ENCODE measurements around the gene POLR3C. TPM values are rescaled to one million over a fixed set of nuclear protein-coding genes. Genes with fewer than 3 reads are reported as not detected.
"Not testable (repeated sequence)": the region's sequence is repeated elsewhere in the genome, so short reads cannot be mapped to it uniquely, and the experiment has no call there.

Gene POLR3C
- total RNA-seq, 3 donors from 2014 or later (not counting 1 experiment from before 2014, with no cell fraction given), result 26.4 to 37.2 (median 27.5) TPM

DNA sequence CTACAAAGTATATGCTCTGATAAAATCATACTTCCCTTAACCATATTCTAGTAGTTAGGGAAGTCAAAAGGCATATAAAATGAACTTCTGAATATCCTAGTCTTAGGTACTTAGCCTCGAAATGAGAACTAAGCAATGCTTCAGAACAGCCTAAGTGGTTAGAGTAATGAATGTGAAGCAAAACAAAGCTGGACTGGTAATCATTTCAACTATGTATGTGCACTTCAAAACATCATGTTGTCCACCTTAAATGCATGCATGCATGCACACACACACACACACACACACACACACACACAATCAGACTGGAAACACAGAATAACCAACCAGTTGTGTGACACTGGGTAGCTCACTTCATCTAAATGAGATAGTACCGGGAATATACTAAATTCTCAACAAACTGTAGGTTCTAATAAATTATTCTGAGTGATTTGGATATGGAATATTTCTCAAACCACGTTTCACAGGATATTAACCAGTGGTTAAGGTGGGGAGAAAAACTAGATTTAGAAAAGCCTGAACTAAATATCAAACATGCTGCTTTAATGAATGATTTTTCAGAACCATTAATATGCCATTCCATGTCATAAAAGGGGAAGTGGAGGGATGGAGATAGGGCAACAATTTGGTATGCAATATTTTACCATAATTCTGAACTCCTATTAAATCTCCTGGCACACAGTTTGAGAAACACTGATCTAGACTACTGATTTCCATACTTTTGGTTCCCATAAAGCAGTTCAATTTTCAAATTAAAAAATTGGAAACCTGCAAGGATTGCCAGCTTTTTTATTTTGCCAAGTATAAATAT, 19.6 kb upstream of the POLR3C start:
- Mint-ChIP-seq H3K27ac (peak overlapping the region in 1 of 2 donors; percentile 35), H3K4me3 (no peak overlapping the region), H3K9me3 (no peaks in the 10 kb centered on the region), H3K4me1 (peaks cover 62 to 73% of the 10 kb centered on the region in 2 donors), H3K27me3 (ENCODE audit: low read depth in 2 of 2) (no peaks in the 10 kb centered on the region), H3K36me3 (no peaks in the 10 kb centered on the region)
- H3K4me3 ChIP-seq (ENCODE audit: low read length), result no peak overlapping the region
- DNase-seq (no peak), ATAC-seq (peak in 1 of 3 donors; percentile 30)
- no peaks in the 10 kb centered on the region for H3K27me3 ChIP-seq (ENCODE audit: control insufficient read depth, insufficient read depth, low read length)
- no peak overlapping the region for H3K27ac ChIP-seq (ENCODE audit: low read length)
- no peak for TF ChIP-seq CTCF (IDR thresholded peaks at IDR 0.05)
- no peaks in the 10 kb centered on the region for H3K36me3 ChIP-seq (ENCODE audit: control insufficient read depth, insufficient read depth, low read length)
- 45% methylated on average over 1 of the region's 3 CpGs for WGBS (ENCODE audit: insufficient coverage)
- intact Hi-C loops (cut with micrococcal nuclease), result no loop called here
- H3K9me3 ChIP-seq (ENCODE audit: control insufficient read depth, insufficient read depth, low read length), result no peaks in the 10 kb centered on the region
- no peaks in the 10 kb centered on the region for H3K4me1 ChIP-seq (ENCODE audit: control insufficient read depth, insufficient read depth, low read length)

- ATAC-seq, result no peak
- Histone ChIP-seq H3K9me3 (ENCODE audit: control insufficient read depth, insufficient read depth, low read length) (no peaks in the 10 kb centered on the region), H3K4me3 (ENCODE audit: low read length) (no peak overlapping the region), H3K4me1 (ENCODE audit: control insufficient read depth, insufficient read depth, low read length) (no peaks in the 10 kb centered on the region), H3K36me3 (ENCODE audit: control insufficient read depth, insufficient read depth, low read length) (no peaks in the 10 kb centered on the region), H3K27me3 (ENCODE audit: control insufficient read depth, insufficient read depth, low read length) (no peaks in the 10 kb centered on the region), H3K27ac (ENCODE audit: low read length) (no peak overlapping the region)
- Mint-ChIP-seq H3K27me3 (ENCODE audit: low read depth in 2 of 2) (no peaks in the 10 kb centered on the region), H3K4me3 (no peak overlapping the region), H3K36me3 (no peaks in the 10 kb centered on the region), H3K27ac (no peak overlapping the region), H3K4me1 (peaks cover 58 to 67% of the 10 kb centered on the region in 2 donors), H3K9me3 (no peaks in the 10 kb centered on the region)
- intact Hi-C loops (cut with micrococcal nuclease), result no loop called here
- TF ChIP-seq CTCF (IDR thresholded peaks at IDR 0.05), result no peak
- WGBS (ENCODE audit: insufficient coverage), result 76% methylated on average over 1 of the region's 1 CpG
- no peak for DNase-seq
These were observed 18.9 kb upstream of the POLR3C start for GRCh38 chr1:145805057-145805456.

GRCh38 chr1:145806408-145806807, 17.6 kb upstream of the POLR3C start:
- Histone ChIP-seq H3K27me3 (ENCODE audit: control insufficient read depth, insufficient read depth, low read length) (no peaks in the 10 kb centered on the region), H3K4me3 (ENCODE audit: low read length) (no peak overlapping the region), H3K27ac (ENCODE audit: low read length) (no peak overlapping the region), H3K9me3 (ENCODE audit: control insufficient read depth, insufficient read depth, low read length) (no peaks in the 10 kb centered on the region), H3K36me3 (ENCODE audit: control insufficient read depth, insufficient read depth, low read length) (no peaks in the 10 kb centered on the region), H3K4me1 (ENCODE audit: control insufficient read depth, insufficient read depth, low read length) (no peaks in the 10 kb centered on the region)
- Mint-ChIP-seq H3K27ac (no peak overlapping the region), H3K9me3 (no peaks in the 10 kb centered on the region), H3K4me3 (no peak overlapping the region), H3K4me1 (peaks cover 51 to 57% of the 10 kb centered on the region in 2 donors), H3K27me3 (ENCODE audit: low read depth in 2 of 2) (no peaks in the 10 kb centered on the region), H3K36me3 (no peaks in the 10 kb centered on the region)
- DNase-seq (no peak), ATAC-seq (no peak)
- TF ChIP-seq CTCF (IDR thresholded peaks at IDR 0.05), result no peak
- 100% methylated on average over 2 of the region's 4 CpGs for WGBS (ENCODE audit: insufficient coverage)
- intact Hi-C loops (cut with micrococcal nuclease), result no loop called here

- ATAC-seq (no peak), DNase-seq (no peak)
- peaks cover 48 to 53% of the 10 kb centered on the region in 2 donors for H3K4me1 Mint-ChIP-seq
- intact Hi-C loops (cut with micrococcal nuclease), result no loop called here
- H3K27ac Mint-ChIP-seq, result no peak overlapping the region
- H3K9me3 ChIP-seq (ENCODE audit: control insufficient read depth, insufficient read depth, low read length), result no peaks in the 10 kb centered on the region
- H3K36me3 Mint-ChIP-seq, result no peaks in the 10 kb centered on the region
- H3K27ac ChIP-seq (ENCODE audit: low read length), result no peak overlapping the region
- H3K9me3 Mint-ChIP-seq, result no peaks in the 10 kb centered on the region
- H3K4me3 Mint-ChIP-seq, result no peak overlapping the region
- H3K4me1 ChIP-seq (ENCODE audit: control insufficient read depth, insufficient read depth, low read length), result no peaks in the 10 kb centered on the region
- 99% methylated on average over 5 of the region's 7 CpGs for WGBS (ENCODE audit: insufficient coverage)
- no peaks in the 10 kb centered on the region for H3K36me3 ChIP-seq (ENCODE audit: control insufficient read depth, insufficient read depth, low read length)
- TF ChIP-seq CTCF (IDR thresholded peaks at IDR 0.05), result no peak
- H3K27me3 ChIP-seq (ENCODE audit: control insufficient read depth, insufficient read depth, low read length), result no peaks in the 10 kb centered on the region
- H3K27me3 Mint-ChIP-seq (ENCODE audit: low read depth in 2 of 2), result no peaks in the 10 kb centered on the region
- H3K4me3 ChIP-seq (ENCODE audit: low read length), result no peak overlapping the region
These were observed 17.2 kb upstream of the POLR3C start for GRCh38 chr1:145806844-145807243.

GRCh38 chr1:145812977-145813810, 10.8 kb upstream of the POLR3C start:
- H3K27me3 ChIP-seq (ENCODE audit: control insufficient read depth, insufficient read depth, low read length); H3K36me3 ChIP-seq (ENCODE audit: control insufficient read depth, insufficient read depth, low read length); H3K36me3 Mint-ChIP-seq; H3K4me3 ChIP-seq (ENCODE audit: low read length); H3K9me3 ChIP-seq (ENCODE audit: control insufficient read depth, insufficient read depth, low read length); intact Hi-C loops (cut with micrococcal nuclease); H3K4me1 Mint-ChIP-seq; H3K9me3 Mint-ChIP-seq; H3K27ac ChIP-seq (ENCODE audit: low read length); DNase-seq; H3K27ac Mint-ChIP-seq; H3K4me1 ChIP-seq (ENCODE audit: control insufficient read depth, insufficient read depth, low read length); H3K4me3 Mint-ChIP-seq; ATAC-seq; H3K27me3 Mint-ChIP-seq (ENCODE audit: low read depth in 2 of 2): not testable (repeated sequence)
- no CpG with 5 or more reads among the region's 6 CpGs for WGBS (ENCODE audit: insufficient coverage)
